HG02571 (cell line): Measurements from ENCODE around the gene C15orf62.

ENCODE experiments used
- ATAC-seq: cut with Tn5 transposase; IDR thresholded peaks from one replicate; pipeline ENCODE4 v1.9.1; 2021; ENCODE audit warnings: mild to moderate bottlenecking, moderate library complexity; ENCODE audit not compliant: unreplicated experiment

The C15orf62 gene

GRCh38 chr15:40775740-40776536 is 6.2 kb downstream of the C15orf62 start:
- no peak for ATAC-seq

- no peak for ATAC-seq
These were observed 6.9 kb downstream of the C15orf62 start for GRCh38 chr15:40776537-40777141.

GRCh38 chr15:40782609-40783227 is 12.9 kb downstream of the C15orf62 start:
- no peak for ATAC-seq

- ATAC-seq = no peak
These were observed 15.4 kb downstream of the C15orf62 start for GRCh38 chr15:40785164-40785563.

- ATAC-seq = no peak
These were observed 16.0 kb downstream of the C15orf62 start for GRCh38 chr15:40785814-40786213.

GRCh38 chr15:40787344-40787841 is 17.6 kb downstream of the C15orf62 start:
- no peak for ATAC-seq

- ATAC-seq = no peak
These were observed 18.2 kb downstream of the C15orf62 start for GRCh38 chr15:40787991-40788390.

- ATAC-seq = no peak
These were observed 19.3 kb downstream of the C15orf62 start for GRCh38 chr15:40789119-40789518.

GRCh38 chr15:40789999-40790398 is 20.2 kb downstream of the C15orf62 start:
- ATAC-seq = no peak

- ATAC-seq = no peak
These were observed 20.9 kb downstream of the C15orf62 start for GRCh38 chr15:40790718-40791117.

GRCh38 chr15:40792394-40792793 is 22.6 kb downstream of the C15orf62 start:
- no peak for ATAC-seq

GRCh38 chr15:40793216-40793989 is 23.6 kb downstream of the C15orf62 start:
- no peak for ATAC-seq

GRCh38 chr15:40796041-40796440 is 26.3 kb downstream of the C15orf62 start:
- ATAC-seq = no peak

GRCh38 chr15:40796512-40796911 is 26.7 kb downstream of the C15orf62 start:
- ATAC-seq = no peak

- no peak for ATAC-seq
These were observed 29.7 kb downstream of the C15orf62 start for GRCh38 chr15:40799523-40799922.

- ATAC-seq = no peak
These were observed 33.3 kb downstream of the C15orf62 start for GRCh38 chr15:40803076-40803475.

- no peak for ATAC-seq
These were observed 33.9 kb downstream of the C15orf62 start for GRCh38 chr15:40803688-40804087.

GRCh38 chr15:40806672-40807027 is 36.9 kb downstream of the C15orf62 start:
- no peak for ATAC-seq

- peak; percentile 93 for ATAC-seq
These were observed 37.5 kb downstream of the C15orf62 start, which contains the start of the genes DNAJC17 and ZFYVE19 for GRCh38 chr15:40807028-40807887. Gene DNAJC17 (minus strand): TSS chr15:40807473. CDS start chr15:40807446, 27 bp downstream. Gene ZFYVE19 (plus strand): TSS chr15:40807089. CDS start chr15:40807590, 501 bp downstream.

GRCh38 chr15:40807888-40808461 is 38.2 kb downstream of the C15orf62 start:
- no peak for ATAC-seq
